Prostate gland (tissue), 2 donors: ENCODE results near the gene GMDS.
A peak's percentile ranks its signal among the peaks of the same experiment; 100 is the strongest.

Experiments
- POLR2A ChIP-seq: fragments of 450-650 bp; IDR thresholded peaks from one replicate; pipeline ENCODE4 v1.6.1; 2016; ENCODE audit warnings: antibody characterized with exemption, mild to moderate bottlenecking
- POLR2AphosphoS5 ChIP-seq: sonication (generic); formaldehyde crosslinking; IDR thresholded peaks from one replicate; pipeline ENCODE4 v1.6.1; 2017; ENCODE audit warnings: antibody characterized with exemption
- TF ChIP-seq, protein P1 (sequence below), 4 experiments: fragments of 200-600 bp in 2 of 4; fragments of 450-650 bp in 2 of 4; sonication (generic) in 2 of 4; IDR thresholded peaks; 1 replicate in 3 of 4; 2 replicates in 1 of 4; pipeline ENCODE4 v1.5.1; 2016 to 2019; ENCODE audit warnings: antibody characterized with exemption in 4 of 4, mild to moderate bottlenecking in 2 of 4, moderate library complexity in 2 of 4

GRCh38 chr6:1603708-1604107 is 641.7 kb downstream of the GMDS start:
- TF ChIP-seq, protein P1, sequence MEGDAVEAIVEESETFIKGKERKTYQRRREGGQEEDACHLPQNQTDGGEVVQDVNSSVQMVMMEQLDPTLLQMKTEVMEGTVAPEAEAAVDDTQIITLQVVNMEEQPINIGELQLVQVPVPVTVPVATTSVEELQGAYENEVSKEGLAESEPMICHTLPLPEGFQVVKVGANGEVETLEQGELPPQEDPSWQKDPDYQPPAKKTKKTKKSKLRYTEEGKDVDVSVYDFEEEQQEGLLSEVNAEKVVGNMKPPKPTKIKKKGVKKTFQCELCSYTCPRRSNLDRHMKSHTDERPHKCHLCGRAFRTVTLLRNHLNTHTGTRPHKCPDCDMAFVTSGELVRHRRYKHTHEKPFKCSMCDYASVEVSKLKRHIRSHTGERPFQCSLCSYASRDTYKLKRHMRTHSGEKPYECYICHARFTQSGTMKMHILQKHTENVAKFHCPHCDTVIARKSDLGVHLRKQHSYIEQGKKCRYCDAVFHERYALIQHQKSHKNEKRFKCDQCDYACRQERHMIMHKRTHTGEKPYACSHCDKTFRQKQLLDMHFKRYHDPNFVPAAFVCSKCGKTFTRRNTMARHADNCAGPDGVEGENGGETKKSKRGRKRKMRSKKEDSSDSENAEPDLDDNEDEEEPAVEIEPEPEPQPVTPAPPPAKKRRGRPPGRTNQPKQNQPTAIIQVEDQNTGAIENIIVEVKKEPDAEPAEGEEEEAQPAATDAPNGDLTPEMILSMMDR (IDR thresholded peaks at IDR 0.05), result no peak
- TF ChIP-seq POLR2A (no peak), POLR2AphosphoS5 (peak; percentile 22)
